ENCODE measurements around the gene WDR82. TPM values are rescaled to one million over a fixed set of nuclear protein-coding genes. Genes with fewer than 3 reads are reported as not detected.

Gene WDR82
- total and polyA plus RNA-seq, 9 of the 15 experiments (the other 6 are each of a cell fraction or from before 2014, with no cell fraction given) = 6.4 to 62.9 (median 37.1) TPM

- in situ Hi-C loops (cut with MboI) (no loop called here), intact Hi-C loops (cut with micrococcal nuclease) (no loop called here)
- FAIRE-seq = no peak
- H3K4me3 ChIP-seq = no peak overlapping the region
- no peak overlapping the region for H2AFZ ChIP-seq (ENCODE audit: low read depth, low read length)
- no peaks in the 10 kb centered on the region for H3K9me1 ChIP-seq (ENCODE audit: control insufficient read depth, insufficient read depth, low read length)
- H3K4me2 ChIP-seq (ENCODE audit: insufficient read depth, low read length) = no peak overlapping the region
- no peaks in the 10 kb centered on the region for H3K9me3 ChIP-seq (replicated peaks; ENCODE audit: control insufficient read depth, insufficient read depth, low read depth, low read length)
- H3K9ac ChIP-seq (ENCODE audit: insufficient read depth in 1 of 2, low read depth in 2 of 2, low read length in 2 of 2) = no peak overlapping the region
- 64% methylated on average over 8 of the region's 8 CpGs for WGBS (ENCODE audit: insufficient coverage, low coverage, missing lambda C conversion rate)
- CTCF ChIA-PET (ENCODE audit: low intra/inter-chr PET ratio) = no interaction called here
- peaks cover 35% of the 10 kb centered on the region for H3K79me2 ChIP-seq (ENCODE audit: control insufficient read depth, insufficient read depth, low read length)
- BruUV-seq (replicated peaks) = no TSS peak
- peaks cover 12 to 17% of the 10 kb centered on the region in 2 experiments; a peak in 4 of 5 replicates for H3K4me1 ChIP-seq (replicated peaks in 1 of 2; ENCODE audit: control insufficient read depth in 2 of 2, insufficient read depth in 2 of 2, low read length in 2 of 2)
- no peak for ATAC-seq
- POLR2A ChIA-PET = interaction anchor here (0.6 kb wide), 1 partner anchor 292 kb away, joined by 3 read pairs; no protein-coding TSS in a partner anchor
- DNase-seq (ENCODE audit: extremely low read depth in 1 of 4, low spot score in 3 of 4) = no peak
- H3K27me3 ChIP-seq (ENCODE audit: control insufficient read depth in 2 of 2, insufficient read depth in 2 of 2, low read length in 2 of 2) = no peaks in the 10 kb centered on the region
- H4K20me1 ChIP-seq (replicated peaks; ENCODE audit: control insufficient read depth, insufficient read depth, low read length) = no peaks in the 10 kb centered on the region; the same call in 1 of the 2 replicates
- H3K36me3 ChIP-seq (ENCODE audit: control insufficient read depth, insufficient read depth, low read length) = peaks cover 4% of the 10 kb centered on the region; the same call in 1 of the 3 replicates
- no peak overlapping the region for H3K27ac ChIP-seq (ENCODE audit: extremely low read depth, low read depth, low read length)
- TF ChIP-seq CGGBP1 (CRISPR knock-in tag; IDR thresholded peaks at IDR 0.05) = no peak
- no peak for TF ChIP-seq ADNP (tag; IDR thresholded peaks at IDR 0.05)
- no peak for TF ChIP-seq TFE3 (CRISPR knock-in tag; IDR thresholded peaks at IDR 0.05)
- TF ChIP-seq RB1 (IDR thresholded peaks at IDR 0.05; ENCODE audit: low read depth) = no peak
- TF ChIP-seq ZZZ3 (IDR thresholded peaks at IDR 0.05) = no peak
- no peak for TF ChIP-seq TARDBP (IDR thresholded peaks at IDR 0.05)
- no peak for TF ChIP-seq TAF7 (tag; IDR thresholded peaks at IDR 0.05)
- no peak for TF ChIP-seq TBP (optimal IDR thresholded peaks at IDR 0.05; ENCODE audit: low read depth, low read length)
- TF ChIP-seq NR0B1 (IDR thresholded peaks at IDR 0.05; ENCODE audit: partially characterized antibody) = no peak
- no peak for TF ChIP-seq SMARCB1 (IDR thresholded peaks at IDR 0.05; ENCODE audit: insufficient read length, low read depth)
- no peak for TF ChIP-seq RNF219 (CRISPR knock-in tag; IDR thresholded peaks at IDR 0.05)
- TF ChIP-seq TFAP4 (CRISPR knock-in tag; IDR thresholded peaks at IDR 0.05; ENCODE audit: borderline replicate concordance) = no peak
- TF ChIP-seq MXD1 (CRISPR knock-in tag; IDR thresholded peaks at IDR 0.05; ENCODE audit: borderline replicate concordance, poor library complexity, severe bottlenecking) = no peak
Measured at GRCh38 chr3:52281981-52282801, 3.7 kb upstream of the WDR82 start.
